Measurements from ENCODE around the gene FBXO9.

FBXO9 gene

GRCh38 chr6:53139841-53140413, 74.7 kb downstream of the FBXO9 start:
- no peak for DNase-seq

GRCh38 chr6:53142810-53143209, 77.6 kb downstream of the FBXO9 start:
- no peak for DNase-seq

GRCh38 chr6:53143710-53144109, 78.5 kb downstream of the FBXO9 start:
- no peak for DNase-seq

- no peak for DNase-seq
Observed at GRCh38 chr6:53144802-53145201, 79.6 kb downstream of the FBXO9 start.

GRCh38 chr6:53148684-53149083, 83.5 kb downstream of the FBXO9 start, which contains the start of gene GCM1:
GCM1 (minus strand) TSS chr6:53148841; CDS start chr6:53145632, 3,209 bp downstream.
- no peak for DNase-seq
